HepG2 (cell line): ENCODE measurements around the gene STAT6. TPM values are rescaled to one million over a fixed set of nuclear protein-coding genes. Genes with fewer than 3 reads are reported as not detected.
A peak's percentile ranks its signal among the peaks of the same experiment; 100 is the strongest.

Experiments
- ATF1 ChIP-seq: IDR thresholded peaks from 2 replicates; pipeline ENCODE4 v1.6.1; 2016; ENCODE audit warnings: mild to moderate bottlenecking, control low read depth
- CEBPZ ChIP-seq: IDR thresholded peaks from 2 replicates; pipeline ENCODE4 v1.6.1; 2012; ENCODE audit warnings: low read length, improper control_type of control experiment
- GMEB2 ChIP-seq: IDR thresholded peaks from 2 replicates; pipeline ENCODE4 v1.6.1; 2016; ENCODE audit warnings: missing biosample characterization, missing genetic modification reagents, low read depth
- JUND ChIP-seq: sonication (generic); formaldehyde crosslinking; IDR thresholded peaks from 2 replicates; pipeline ENCODE4 v1.8.0; 2022; ENCODE audit warnings: mild to moderate bottlenecking, missing genetic modification reagents
- MATR3 ChIP-seq: sonication (generic); formaldehyde crosslinking; IDR thresholded peaks from 2 replicates; pipeline ENCODE4 v1.4.0; 2020; ENCODE audit warnings: missing genetic modification reagents
- MAZ ChIP-seq, 2 experiments: sonication (generic) in 1 of 2; formaldehyde crosslinking in 1 of 2; IDR thresholded peaks; 2 replicates each; pipeline versions ENCODE4 v1.5.0 to v1.6.1; 2012 to 2020; ENCODE audit warnings: low read depth in 2 of 2, mild to moderate bottlenecking in 2 of 2, borderline replicate concordance in 1 of 2, improper control_type of control experiment in 1 of 2, low read length in 1 of 2, missing genetic modification reagents in 1 of 2, moderate library complexity in 1 of 2
- PHF8 ChIP-seq: sonication (generic); formaldehyde crosslinking; IDR thresholded peaks from 2 replicates; pipeline ENCODE4 v1.5.0; 2020; ENCODE audit warnings: missing genetic modification reagents
- POGZ ChIP-seq: sonication (generic); formaldehyde crosslinking; IDR thresholded peaks from 2 replicates; pipeline ENCODE4 v1.4.0; 2020; ENCODE audit warnings: mild to moderate bottlenecking, missing genetic modification reagents
- THAP8 ChIP-seq: sonication (generic); formaldehyde crosslinking; IDR thresholded peaks from 2 replicates; pipeline ENCODE4 v1.5.1; 2020; ENCODE audit warnings: missing genetic modification reagents, mild to moderate bottlenecking, borderline replicate concordance
- ZBTB42 ChIP-seq: sonication (generic); formaldehyde crosslinking; IDR thresholded peaks from 2 replicates; pipeline ENCODE4 v1.5.0; 2020; ENCODE audit warnings: mild to moderate bottlenecking, missing genetic modification reagents
- ZBTB43 ChIP-seq: sonication (generic); formaldehyde crosslinking; conservative IDR thresholded peaks from 2 replicates; pipeline ENCODE4 v1.4.0; 2020; ENCODE audit warnings: missing genetic modification reagents
- ZNF207 ChIP-seq: fragments of 450-650 bp; IDR thresholded peaks from 2 replicates; pipeline ENCODE4 v1.6.1; 2016; ENCODE audit warnings: antibody characterized with exemption, borderline replicate concordance
- ZNF251 ChIP-seq: sonication (generic); formaldehyde crosslinking; IDR thresholded peaks from 2 replicates; pipeline ENCODE4 v1.9.0; 2021; ENCODE audit warnings: mild to moderate bottlenecking, missing genetic modification reagents
- ZNF451 ChIP-seq: sonication (generic); formaldehyde crosslinking; IDR thresholded peaks from 2 replicates; pipeline ENCODE4 v1.5.0; 2020; ENCODE audit warnings: mild to moderate bottlenecking, missing genetic modification reagents
- ZNF724P ChIP-seq: sonication (generic); formaldehyde crosslinking; IDR thresholded peaks from 2 replicates; pipeline ENCODE4 v1.8.0; 2022; ENCODE audit warnings: missing genetic modification reagents, borderline replicate concordance
- ZNF773 ChIP-seq: sonication (generic); formaldehyde crosslinking; IDR thresholded peaks from 2 replicates; pipeline ENCODE4 v1.4.0; 2020; ENCODE audit warnings: missing genetic modification reagents, borderline replicate concordance
- ZNF816 ChIP-seq: sonication (generic); formaldehyde crosslinking; IDR thresholded peaks from 2 replicates; pipeline ENCODE4 v1.8.0; 2022; ENCODE audit warnings: missing genetic modification reagents, mild to moderate bottlenecking, borderline replicate concordance
- ZSCAN31 ChIP-seq: sonication (generic); formaldehyde crosslinking; IDR thresholded peaks from 2 replicates; pipeline ENCODE4 v1.5.0; 2020; ENCODE audit warnings: low read depth, mild to moderate bottlenecking, missing genetic modification reagents
- polyA plus RNA-seq, 8 experiments: library from polyadenylated mRNA; depleted of rRNA in 3 of 8; stranded (reverse) in 7 of 8; unstranded in 1 of 8; fragments of >200 nt; fragmentation: Illumina TruSeq in 4 of 8; extraction: Trizol in 4 of 8; gene quantifications; 2 replicates each; pipeline versions ENCODE4 v1.2.1 to v1.2.3, GENCODE V29; 2011 to 2016; ENCODE audit warnings: low read depth in 4 of 8, missing spikeins in 1 of 8, mixed read lengths in 1 of 8; ENCODE audit not compliant: insufficient read depth in 1 of 8
- total RNA-seq, 5 experiments: library from RNA; depleted of rRNA; stranded (reverse); fragments of >200 nt; fragmentation: Illumina TruSeq; extraction: Trizol; gene quantifications; 2 replicates each; pipeline ENCODE4 v1.2.3, GENCODE V29; 2016; ENCODE audit warnings: low read depth in 1 of 5
- TF ChIP-seq, protein P1 (sequence below): sonication (generic); formaldehyde crosslinking; IDR thresholded peaks from 2 replicates; pipeline ENCODE4 v1.4.0; 2020; ENCODE audit warnings: missing genetic modification reagents, borderline replicate concordance
- TF ChIP-seq, protein P2 (sequence below): sonication (generic); formaldehyde crosslinking; IDR thresholded peaks from 2 replicates; pipeline ENCODE4 v1.8.1; 2022; ENCODE audit warnings: mild to moderate bottlenecking, missing genetic modification reagents

STAT6 gene
- total and polyA plus RNA-seq, 2 of the 13 experiments (the other 11 are each of a cell fraction or from before 2014, with no cell fraction given), result 28.0 to 62.2 TPM

DNA sequence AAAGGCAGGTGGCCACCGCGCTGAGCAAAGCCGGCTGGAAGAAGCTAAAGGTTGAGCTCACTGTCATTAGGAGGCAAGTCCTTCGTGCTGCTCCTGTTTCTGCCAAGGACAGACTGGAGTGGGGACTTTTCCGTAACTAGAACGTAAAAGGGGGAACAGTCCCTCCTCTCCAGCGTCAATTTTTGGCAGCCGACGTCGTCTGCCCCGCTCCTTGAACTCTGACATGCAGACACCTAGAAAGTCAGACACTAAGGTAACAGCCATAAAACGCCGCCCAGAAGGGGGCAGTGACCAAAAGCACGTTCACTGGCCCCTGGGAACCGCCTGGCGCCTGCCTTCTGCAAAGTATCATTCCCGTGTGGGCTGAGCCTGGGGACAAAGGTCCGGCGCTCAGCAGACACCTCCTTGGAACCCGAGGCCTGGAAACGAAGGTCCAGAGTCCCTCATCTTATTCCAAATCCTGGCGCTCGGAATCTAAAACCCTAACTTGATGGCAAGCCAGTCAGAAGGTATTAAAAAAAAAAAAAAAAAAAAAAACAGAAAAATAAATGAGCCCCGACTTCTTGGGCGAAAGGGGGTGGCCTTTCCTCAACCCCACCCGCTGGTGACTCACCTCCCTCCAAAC lies 16.1 kb upstream of the STAT6 start (continued):
- TF ChIP-seq, protein P1, sequence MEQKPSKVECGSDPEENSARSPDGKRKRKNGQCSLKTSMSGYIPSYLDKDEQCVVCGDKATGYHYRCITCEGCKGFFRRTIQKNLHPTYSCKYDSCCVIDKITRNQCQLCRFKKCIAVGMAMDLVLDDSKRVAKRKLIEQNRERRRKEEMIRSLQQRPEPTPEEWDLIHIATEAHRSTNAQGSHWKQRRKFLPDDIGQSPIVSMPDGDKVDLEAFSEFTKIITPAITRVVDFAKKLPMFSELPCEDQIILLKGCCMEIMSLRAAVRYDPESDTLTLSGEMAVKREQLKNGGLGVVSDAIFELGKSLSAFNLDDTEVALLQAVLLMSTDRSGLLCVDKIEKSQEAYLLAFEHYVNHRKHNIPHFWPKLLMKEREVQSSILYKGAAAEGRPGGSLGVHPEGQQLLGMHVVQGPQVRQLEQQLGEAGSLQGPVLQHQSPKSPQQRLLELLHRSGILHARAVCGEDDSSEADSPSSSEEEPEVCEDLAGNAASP (CRISPR knock-in tag), result 0 out of 2 replicates have a peak, but pooled peaks have one; percentile 6
- TF ChIP-seq PHF8 (no peak), POGZ (CRISPR knock-in tag) (no peak), ZSCAN31 (CRISPR knock-in tag) (no peak), ZNF773 (no peak), ZBTB42 (CRISPR knock-in tag) (no peak), MAZ (IDR thresholded peaks at IDR 0.05; ENCODE audit: borderline replicate concordance, low read depth, low read length) (no peak), MAZ (CRISPR knock-in tag; IDR thresholded peaks at IDR 0.05; ENCODE audit: low read depth) (peak; percentile 41; the same call in 1 of the 2 replicates), ZNF816 (CRISPR knock-in tag) (0 out of 2 replicates have a peak, but pooled peaks have one; percentile 19), ZNF451 (CRISPR knock-in tag) (no peak; the same call in 1 of the 2 replicates), MATR3 (CRISPR knock-in tag) (no peak), ZNF251 (no peak), ZBTB43 (no peak), THAP8 (CRISPR knock-in tag) (no peak), ZNF724P (CRISPR knock-in tag) (0 out of 2 replicates have a peak, but pooled peaks have one; percentile 59), ATF1 (CRISPR knock-in tag) (no peak), GMEB2 (CRISPR knock-in tag) (no peak), CEBPZ (no peak), JUND (CRISPR knock-in tag) (no peak), ZNF207 (no peak)
- TF ChIP-seq, protein P2, sequence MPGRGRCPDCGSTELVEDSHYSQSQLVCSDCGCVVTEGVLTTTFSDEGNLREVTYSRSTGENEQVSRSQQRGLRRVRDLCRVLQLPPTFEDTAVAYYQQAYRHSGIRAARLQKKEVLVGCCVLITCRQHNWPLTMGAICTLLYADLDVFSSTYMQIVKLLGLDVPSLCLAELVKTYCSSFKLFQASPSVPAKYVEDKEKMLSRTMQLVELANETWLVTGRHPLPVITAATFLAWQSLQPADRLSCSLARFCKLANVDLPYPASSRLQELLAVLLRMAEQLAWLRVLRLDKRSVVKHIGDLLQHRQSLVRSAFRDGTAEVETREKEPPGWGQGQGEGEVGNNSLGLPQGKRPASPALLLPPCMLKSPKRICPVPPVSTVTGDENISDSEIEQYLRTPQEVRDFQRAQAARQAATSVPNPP, result no peak
